Choroid plexus epithelial cell (primary cell): ENCODE data around the gene MAP2K5.

Source experiments
- DNase-seq: peaks from one replicate; pipeline ENCODE4 v3.0.0-alpha.2; 2010; ENCODE audit warnings: low read depth
- H3K4me3 ChIP-seq: 2 replicates; pipeline ENCODE4 v1.5.1; 2011; ENCODE audit warnings: low read depth, mild to moderate bottlenecking, control low read depth, low read length, moderate library complexity
- CTCF ChIP-seq: conservative IDR thresholded peaks from 2 replicates; pipeline ENCODE4 v1.5.1; 2011; ENCODE audit warnings: low read depth, mild to moderate bottlenecking, control low read depth, inconsistent platforms, low read length, moderate library complexity

The MAP2K5 gene

GRCh38 chr15:67801142-67801541 lies 258.6 kb downstream of the MAP2K5 start:
- no peak for DNase-seq
- no peak overlapping the region for H3K4me3 ChIP-seq
- no peak for TF ChIP-seq CTCF

GRCh38 chr15:67801926-67802914 lies 259.7 kb downstream of the MAP2K5 start:
- no peak overlapping the region for H3K4me3 ChIP-seq
- no peak for TF ChIP-seq CTCF
- DNase-seq, result no peak

GRCh38 chr15:67803299-67803698 lies 260.8 kb downstream of the MAP2K5 start:
- no peak overlapping the region for H3K4me3 ChIP-seq
- no peak for DNase-seq
- no peak for TF ChIP-seq CTCF

- peak; percentile 17 for DNase-seq
- no peak for TF ChIP-seq CTCF
- H3K4me3 ChIP-seq, result no peak overlapping the region
Observed at GRCh38 chr15:67803996-67804843, 261.7 kb downstream of the MAP2K5 start.

- H3K4me3 ChIP-seq, result no peak overlapping the region
- TF ChIP-seq CTCF, result no peak
- DNase-seq, result no peak
Observed at GRCh38 chr15:67805008-67805665, 262.6 kb downstream of the MAP2K5 start.

- TF ChIP-seq CTCF, result no peak
- no peak for DNase-seq
- H3K4me3 ChIP-seq, result no peak overlapping the region
Observed at GRCh38 chr15:67805666-67806516, 263.4 kb downstream of the MAP2K5 start.
